Uterus (tissue), 4 donors: ENCODE measurements around the gene NUP93. TPM values are rescaled to one million over a fixed set of nuclear protein-coding genes. Genes with fewer than 3 reads are reported as not detected.

ENCODE experiments used
- DNase-seq, 2 donors: peaks; one replicate each; pipeline ENCODE4 v3.0.0-alpha.2; 2019 to 2020
- H3K27ac ChIP-seq, 2 donors: fragments of 200-600 bp; sonication (generic); 1 replicate in 1 of 2; 2 replicates in 1 of 2; pipeline ENCODE4 v1.5.1; 2016 to 2018
- H3K27me3 ChIP-seq, 2 donors: fragments of 200-600 bp; sonication (generic); one replicate each; pipeline ENCODE4 v1.5.1; 2018 to 2019; ENCODE audit warnings: control low read depth in 1 of 2
- H3K36me3 ChIP-seq, 2 donors: fragments of 200-600 bp; sonication (generic); one replicate each; pipeline ENCODE4 v1.5.1; 2019; ENCODE audit warnings: control low read depth in 1 of 2
- H3K4me1 ChIP-seq, 2 donors: fragments of 200-600 bp; sonication (generic); one replicate each; pipeline ENCODE4 v1.5.1; 2018 to 2019; ENCODE audit warnings: control low read depth in 1 of 2
- H3K4me3 ChIP-seq, 2 donors: fragments of 200-600 bp; sonication (generic); 1 replicate in 1 of 2; 2 replicates in 1 of 2; pipeline ENCODE4 v1.5.1; 2018 to 2019; ENCODE audit warnings: mild to moderate bottlenecking in 1 of 2
- H3K9me3 ChIP-seq, 2 donors: fragments of 200-600 bp; sonication (generic); one replicate each; pipeline ENCODE4 v1.5.1; 2019; ENCODE audit warnings: control low read depth in 1 of 2
- POLR2A ChIP-seq, 2 donors: fragments of 450-650 bp; IDR thresholded peaks; one replicate each; pipeline ENCODE4 v1.6.1; 2016; ENCODE audit warnings: antibody characterized with exemption in 2 of 2, mild to moderate bottlenecking in 1 of 2, moderate library complexity in 1 of 2
- intact Hi-C: fragments of 100-400 bp; cut with DNase I; formaldehyde crosslinking; loops from one replicate; pipeline ENCODE4 v1.15.1; 2023; ENCODE audit warnings: low total_unique reads
- total RNA-seq, 4 donors: library from RNA; depleted of rRNA in 3 of 4; stranded (reverse); fragments of >200 nt in 3 of 4; gene quantifications; one replicate each; pipeline versions ENCODE4 v1.1.0 to v1.2.4, GENCODE V29; 2014 to 2023
- TF ChIP-seq, protein P1 (sequence below), 4 experiments: fragments of 200-600 bp in 2 of 4; fragments of 450-650 bp in 2 of 4; sonication (generic) in 2 of 4; IDR thresholded peaks; one replicate each; pipeline ENCODE4 v1.5.1; 2016 to 2019; ENCODE audit warnings: antibody characterized with exemption in 4 of 4, mild to moderate bottlenecking in 2 of 4, moderate library complexity in 1 of 4
- donor health status: DM: yes; HTN: yes; CAD: no.

NUP93 gene
- total RNA-seq, 4 donors from 2014 or later = 17.6 to 71.0 (median 34.5) TPM

DNA sequence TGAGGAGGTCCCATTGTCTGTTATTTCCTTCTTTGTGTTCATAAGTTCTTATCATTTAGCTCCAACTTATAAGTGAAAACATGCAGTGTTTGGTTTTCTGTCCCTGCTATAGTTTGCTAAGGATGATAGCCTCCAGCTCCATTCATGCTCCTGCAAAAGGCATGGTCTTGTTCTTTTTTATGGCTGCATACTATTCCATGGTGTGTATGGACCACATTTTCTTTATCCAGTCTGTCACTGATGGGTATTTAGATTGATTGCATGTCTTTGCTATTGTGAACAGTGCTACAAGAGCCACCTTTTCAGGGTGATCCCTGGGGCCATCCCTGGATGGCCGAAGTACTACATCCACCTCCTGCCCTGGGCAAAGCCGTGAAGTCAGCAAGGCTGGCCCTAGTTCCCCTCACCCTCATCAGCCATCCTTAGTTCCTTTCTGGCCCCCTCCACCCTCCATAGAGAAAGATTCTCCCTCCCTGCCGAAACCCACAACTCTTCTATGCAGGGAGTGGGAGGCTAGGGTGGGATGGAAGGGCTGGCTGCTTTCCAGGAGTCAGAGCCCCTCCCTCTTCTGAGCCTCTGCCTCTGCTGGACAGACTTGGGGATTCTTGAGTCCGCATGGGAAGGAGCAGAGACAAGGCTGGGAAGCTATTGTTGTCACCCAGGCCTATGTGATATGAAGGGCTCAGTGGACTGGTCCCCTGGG, 39.4 kb upstream of the NUP93 start:
- Histone ChIP-seq H3K9me3 (no peaks in the 10 kb centered on the region), H3K27me3 (no peaks in the 10 kb centered on the region), H3K27ac (no peak overlapping the region), H3K36me3 (no peaks in the 10 kb centered on the region), H3K4me3 (no peak overlapping the region), H3K4me1 (no peaks in the 10 kb centered on the region)
- TF ChIP-seq, protein P1, sequence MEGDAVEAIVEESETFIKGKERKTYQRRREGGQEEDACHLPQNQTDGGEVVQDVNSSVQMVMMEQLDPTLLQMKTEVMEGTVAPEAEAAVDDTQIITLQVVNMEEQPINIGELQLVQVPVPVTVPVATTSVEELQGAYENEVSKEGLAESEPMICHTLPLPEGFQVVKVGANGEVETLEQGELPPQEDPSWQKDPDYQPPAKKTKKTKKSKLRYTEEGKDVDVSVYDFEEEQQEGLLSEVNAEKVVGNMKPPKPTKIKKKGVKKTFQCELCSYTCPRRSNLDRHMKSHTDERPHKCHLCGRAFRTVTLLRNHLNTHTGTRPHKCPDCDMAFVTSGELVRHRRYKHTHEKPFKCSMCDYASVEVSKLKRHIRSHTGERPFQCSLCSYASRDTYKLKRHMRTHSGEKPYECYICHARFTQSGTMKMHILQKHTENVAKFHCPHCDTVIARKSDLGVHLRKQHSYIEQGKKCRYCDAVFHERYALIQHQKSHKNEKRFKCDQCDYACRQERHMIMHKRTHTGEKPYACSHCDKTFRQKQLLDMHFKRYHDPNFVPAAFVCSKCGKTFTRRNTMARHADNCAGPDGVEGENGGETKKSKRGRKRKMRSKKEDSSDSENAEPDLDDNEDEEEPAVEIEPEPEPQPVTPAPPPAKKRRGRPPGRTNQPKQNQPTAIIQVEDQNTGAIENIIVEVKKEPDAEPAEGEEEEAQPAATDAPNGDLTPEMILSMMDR (IDR thresholded peaks at IDR 0.05) = no peak
- TF ChIP-seq POLR2A (IDR thresholded peaks at IDR 0.05) = no peak
- DNase-seq = no peak
- intact Hi-C loops = no loop called here

DNA sequence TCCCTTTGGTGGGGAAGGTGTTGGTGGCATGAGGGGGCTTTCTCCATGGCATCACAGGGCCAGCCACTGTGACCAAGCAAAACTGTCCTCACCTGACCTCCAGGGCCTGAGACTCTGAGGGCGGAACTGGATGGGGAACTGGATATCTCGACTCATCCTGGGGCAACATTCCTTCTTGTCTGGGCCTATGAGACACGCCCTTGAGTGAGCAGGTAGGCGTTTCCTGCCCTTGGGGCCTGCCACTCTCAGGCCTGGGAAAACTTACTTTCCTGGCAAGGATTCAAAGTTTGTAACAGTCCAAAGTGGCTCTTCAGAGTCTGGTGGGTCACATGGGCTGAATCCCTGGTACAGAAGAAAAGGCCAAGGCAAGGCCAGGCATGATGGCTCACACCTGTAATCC, 38.0 kb upstream of the NUP93 start:
- H3K4me3 ChIP-seq = no peak overlapping the region
- intact Hi-C loops = no loop called here
- no peak for DNase-seq
- no peaks in the 10 kb centered on the region for H3K36me3 ChIP-seq
- no peaks in the 10 kb centered on the region for H3K27me3 ChIP-seq
- no peak for TF ChIP-seq POLR2A (IDR thresholded peaks at IDR 0.05)
- TF ChIP-seq, protein P1 (IDR thresholded peaks at IDR 0.05) = no peak
- no peak overlapping the region for H3K27ac ChIP-seq
- H3K9me3 ChIP-seq = no peaks in the 10 kb centered on the region
- no peaks in the 10 kb centered on the region for H3K4me1 ChIP-seq

DNA sequence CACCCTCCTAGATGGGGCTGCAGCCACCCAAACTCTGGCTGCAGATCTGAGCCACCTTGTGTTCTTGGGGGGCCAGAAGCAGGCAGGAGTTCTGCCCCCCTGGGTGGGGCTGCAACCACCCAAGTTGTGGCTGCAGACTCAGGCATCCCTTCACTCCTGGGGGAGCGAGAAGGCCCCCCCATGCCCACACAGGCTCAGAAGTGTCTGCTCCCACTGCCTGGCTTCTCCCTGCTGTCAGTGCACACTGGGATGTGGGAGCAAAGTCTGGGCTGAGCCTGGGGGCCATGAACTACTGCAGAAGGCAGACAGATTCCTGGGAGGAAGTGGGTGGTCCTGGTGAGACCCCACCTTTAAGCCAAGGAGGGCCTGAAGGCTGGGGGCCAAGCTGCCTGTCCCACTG, 34.7 kb upstream of the NUP93 start:
- Histone ChIP-seq H3K36me3 (no peaks in the 10 kb centered on the region), H3K4me3 (no peak overlapping the region), H3K27ac (no peak overlapping the region), H3K27me3 (no peaks in the 10 kb centered on the region), H3K4me1 (no peaks in the 10 kb centered on the region), H3K9me3 (no peaks in the 10 kb centered on the region)
- DNase-seq = no peak
- intact Hi-C loops = no loop called here
- TF ChIP-seq POLR2A (IDR thresholded peaks at IDR 0.05) = no peak
- TF ChIP-seq, protein P1 (IDR thresholded peaks at IDR 0.05) = no peak

DNA sequence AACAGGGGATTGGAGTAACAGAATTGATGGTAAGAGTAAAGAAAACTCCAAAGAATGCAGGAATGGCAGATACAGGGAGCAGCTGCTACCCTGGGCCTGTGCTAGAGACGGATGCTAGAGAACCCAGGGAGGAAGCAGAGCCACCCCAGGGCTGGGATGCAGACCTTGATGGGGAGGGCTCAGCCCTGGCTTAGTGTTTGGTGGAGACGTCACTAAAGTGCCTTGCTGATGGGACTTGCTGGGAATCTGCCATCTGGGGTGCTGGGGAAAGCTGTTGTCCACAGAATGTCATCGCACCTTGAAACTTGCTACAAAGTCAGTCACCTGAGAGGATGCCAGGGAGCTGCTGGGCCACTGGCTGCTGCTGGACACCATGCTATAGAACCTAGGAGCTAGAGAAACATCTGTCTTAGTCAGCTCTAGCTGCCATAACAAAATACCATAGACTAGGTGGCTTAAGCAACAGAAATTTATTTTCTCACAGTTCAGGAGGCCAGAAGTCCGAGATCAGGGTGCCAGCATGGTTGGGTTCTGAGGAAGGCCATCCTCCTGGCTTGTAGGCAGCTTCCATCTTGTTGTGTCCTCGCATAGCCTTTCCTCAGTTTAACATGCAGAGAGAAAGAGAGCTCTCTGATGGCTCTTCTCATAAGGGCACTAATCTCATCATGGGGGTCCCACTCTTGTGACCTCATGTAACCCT, 32.3 kb upstream of the NUP93 start:
- TF ChIP-seq, protein P1 (IDR thresholded peaks at IDR 0.05) = no peak
- TF ChIP-seq POLR2A (IDR thresholded peaks at IDR 0.05) = no peak

DNA sequence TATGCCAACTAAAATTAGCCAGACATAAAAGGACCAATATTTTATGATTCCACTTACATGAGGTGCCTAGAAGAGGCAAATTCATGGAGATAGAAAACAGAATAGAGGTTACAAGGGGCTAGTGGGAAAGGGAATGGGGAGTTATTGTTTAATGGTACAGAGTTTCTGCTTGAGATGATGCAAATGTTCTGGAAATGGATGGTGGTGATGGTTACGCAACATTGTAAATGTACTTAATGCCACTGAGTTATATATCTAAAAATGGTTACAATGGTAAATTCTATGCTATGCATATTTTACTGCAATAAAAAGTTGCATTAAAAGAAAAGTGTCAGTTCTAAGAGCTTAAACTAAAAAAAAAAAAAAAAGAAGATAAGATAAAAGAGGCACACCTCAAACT, 29.7 kb upstream of the NUP93 start:
- TF ChIP-seq POLR2A (IDR thresholded peaks at IDR 0.05) = no peak
- TF ChIP-seq, protein P1 (IDR thresholded peaks at IDR 0.05) = no peak
- intact Hi-C loops = loop anchor here (10.0 kb wide), 2 partner anchors 125 to 185 kb away; no protein-coding TSS in a partner anchor
- no peak overlapping the region for H3K27ac ChIP-seq
- H3K9me3 ChIP-seq = no peaks in the 10 kb centered on the region
- no peak overlapping the region for H3K4me3 ChIP-seq
- no peaks in the 10 kb centered on the region for H3K36me3 ChIP-seq
- no peaks in the 10 kb centered on the region for H3K27me3 ChIP-seq
- DNase-seq = no peak
- no peaks in the 10 kb centered on the region for H3K4me1 ChIP-seq

More for the DNA sequence above, 32.3 kb upstream of the NUP93 start:
- intact Hi-C loops = no loop called here
- no peak for DNase-seq
- Histone ChIP-seq H3K4me3 (no peak overlapping the region), H3K9me3 (no peaks in the 10 kb centered on the region), H3K4me1 (no peaks in the 10 kb centered on the region), H3K27me3 (no peaks in the 10 kb centered on the region), H3K27ac (no peak overlapping the region), H3K36me3 (no peaks in the 10 kb centered on the region)
